Stimulated activated CD8-positive, alpha-beta memory T cell treated with anti-CD3 and anti-CD28 coated beads, Interleukin-12 subunit alpha, Interleukin-12 subunit beta, amount 100 ng/mL, for 24 hours (primary cell): Measurements from ENCODE around the gene PKP1.

Experiments used
- DNase-seq: peaks from one replicate; pipeline ENCODE4 v3.0.0-alpha.2; 2020; ENCODE audit errors: extremely low read depth

PKP1 gene

GRCh38 chr1:201371276-201371675 is 88.0 kb downstream of the PKP1 start:
- no peak for DNase-seq

- DNase-seq = no peak
Observed at GRCh38 chr1:201371792-201372191, 88.5 kb downstream of the PKP1 start.

- no peak for DNase-seq
Observed at GRCh38 chr1:201374364-201374763, 91.1 kb downstream of the PKP1 start.

GRCh38 chr1:201375169-201375568 is 91.9 kb downstream of the PKP1 start:
- DNase-seq = no peak

- DNase-seq = no peak
Observed at GRCh38 chr1:201376107-201376463, 92.8 kb downstream of the PKP1 start.

GRCh38 chr1:201376464-201377374 is 93.4 kb downstream of the PKP1 start:
- DNase-seq = no peak

GRCh38 chr1:201377611-201378092 is 94.3 kb downstream of the PKP1 start, which contains the start of gene TNNT2:
TSS of gene TNNT2 (minus strand) at chr1:201377680. CDS start at chr1:201373254, 4,426 bp downstream.
- no peak for DNase-seq

- DNase-seq = no peak
Observed at GRCh38 chr1:201378804-201379203, 95.5 kb downstream of the PKP1 start.

GRCh38 chr1:201379733-201380242 is 96.5 kb downstream of the PKP1 start:
- no peak for DNase-seq

GRCh38 chr1:201381130-201381529 is 97.8 kb downstream of the PKP1 start:
- DNase-seq = no peak
